Activated CD4-positive, alpha-beta T cell treated with anti-CD3 and anti-CD28 coated beads, Interleukin-2, Interleukin-4, amounts not matched to agents 100 ng/mL and 50 ng/mL, durations not matched to agents 16 hours and 8 hours (primary cell): ENCODE results near the gene ZFHX3.
"Not testable (repeated sequence)": the region's sequence is repeated elsewhere in the genome, so short reads cannot be mapped to it uniquely, and the experiment has no call there.

Experiments
- DNase-seq: peaks from one replicate; pipeline ENCODE4 v3.0.0-alpha.2; 2020; ENCODE audit warnings: low spot score

The ZFHX3 gene

DNA sequence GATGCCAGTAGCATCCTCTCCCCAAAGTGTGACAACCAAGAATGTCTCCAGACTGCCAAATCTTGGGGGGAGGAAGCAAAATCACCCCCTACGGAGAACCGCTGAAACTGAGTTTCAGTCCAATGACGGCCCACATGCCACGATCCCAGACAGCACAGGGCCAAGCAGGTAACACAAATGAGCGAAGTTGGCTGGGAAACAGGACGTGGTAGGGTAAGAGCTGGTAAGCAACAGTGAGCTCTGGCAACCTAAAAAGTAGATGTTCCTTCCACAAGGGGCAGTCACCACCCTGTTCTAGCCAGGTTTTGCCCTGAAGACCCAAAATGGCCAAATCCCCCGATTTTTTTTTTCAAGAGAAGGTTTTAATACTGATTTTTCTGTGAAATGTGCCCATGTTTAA is 25.4 kb downstream of the ZFHX3 start:
- no peak for DNase-seq

DNA sequence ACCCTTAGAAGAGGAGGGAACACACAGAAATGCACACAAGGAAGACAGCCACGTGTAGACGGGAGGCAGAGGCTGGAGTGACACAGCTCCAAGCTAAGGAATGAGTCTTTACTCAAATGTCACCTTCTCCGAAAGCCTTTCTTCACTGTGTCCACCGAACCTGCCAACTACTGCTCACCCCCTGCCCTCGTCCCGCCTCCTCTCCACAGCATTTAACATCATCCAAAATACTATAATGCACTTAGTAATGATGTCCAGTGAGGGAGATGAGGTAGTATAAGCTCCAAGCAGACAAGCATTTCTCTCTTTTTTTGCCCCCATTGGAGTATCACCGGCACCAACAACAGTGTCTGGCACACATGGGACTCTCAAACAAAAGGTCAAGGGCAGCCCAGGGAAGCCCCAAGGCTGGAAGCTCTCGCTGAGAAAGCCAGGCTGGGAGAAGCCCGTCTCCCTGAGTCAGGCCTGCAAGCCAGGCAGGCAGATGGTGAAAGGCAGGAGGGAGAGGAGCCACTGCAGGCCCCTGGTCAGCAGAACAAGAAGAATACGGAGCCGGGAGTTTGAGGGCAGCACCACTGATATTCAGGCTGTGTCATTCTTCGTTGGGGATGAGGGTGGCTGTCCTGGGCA is 25.9 kb downstream of the ZFHX3 start:
- DNase-seq: no peak

GRCh38 chr16:73020409-73020884 is 27.5 kb downstream of the ZFHX3 start:
- no peak for DNase-seq

GRCh38 chr16:73019457-73020362 is 28.2 kb downstream of the ZFHX3 start:
- no peak for DNase-seq

GRCh38 chr16:73018821-73019456 is 29.0 kb downstream of the ZFHX3 start:
- DNase-seq: no peak

DNA sequence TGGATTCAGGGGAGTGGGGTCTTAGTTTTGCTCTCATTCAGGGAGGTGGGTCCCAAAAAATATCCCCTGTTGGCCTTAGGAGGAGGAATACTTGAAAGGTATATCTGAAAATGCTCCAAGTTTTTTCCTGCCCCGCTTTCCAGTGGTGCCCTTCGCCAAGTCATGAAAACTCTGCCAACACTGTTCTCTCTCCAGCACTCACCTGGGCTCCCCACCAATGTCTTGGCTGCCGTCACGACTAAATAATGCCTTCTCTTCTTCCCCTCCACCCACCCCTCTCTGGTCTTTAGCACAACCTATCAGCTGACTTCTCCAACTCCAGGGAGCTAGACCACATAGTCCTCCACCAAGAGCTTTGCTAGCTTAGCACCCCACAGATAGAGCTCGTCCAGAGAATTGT is 30.6 kb downstream of the ZFHX3 start:
- DNase-seq: no peak

- no peak for DNase-seq
Measured at GRCh38 chr16:73016488-73016830, 31.5 kb downstream of the ZFHX3 start.

DNA sequence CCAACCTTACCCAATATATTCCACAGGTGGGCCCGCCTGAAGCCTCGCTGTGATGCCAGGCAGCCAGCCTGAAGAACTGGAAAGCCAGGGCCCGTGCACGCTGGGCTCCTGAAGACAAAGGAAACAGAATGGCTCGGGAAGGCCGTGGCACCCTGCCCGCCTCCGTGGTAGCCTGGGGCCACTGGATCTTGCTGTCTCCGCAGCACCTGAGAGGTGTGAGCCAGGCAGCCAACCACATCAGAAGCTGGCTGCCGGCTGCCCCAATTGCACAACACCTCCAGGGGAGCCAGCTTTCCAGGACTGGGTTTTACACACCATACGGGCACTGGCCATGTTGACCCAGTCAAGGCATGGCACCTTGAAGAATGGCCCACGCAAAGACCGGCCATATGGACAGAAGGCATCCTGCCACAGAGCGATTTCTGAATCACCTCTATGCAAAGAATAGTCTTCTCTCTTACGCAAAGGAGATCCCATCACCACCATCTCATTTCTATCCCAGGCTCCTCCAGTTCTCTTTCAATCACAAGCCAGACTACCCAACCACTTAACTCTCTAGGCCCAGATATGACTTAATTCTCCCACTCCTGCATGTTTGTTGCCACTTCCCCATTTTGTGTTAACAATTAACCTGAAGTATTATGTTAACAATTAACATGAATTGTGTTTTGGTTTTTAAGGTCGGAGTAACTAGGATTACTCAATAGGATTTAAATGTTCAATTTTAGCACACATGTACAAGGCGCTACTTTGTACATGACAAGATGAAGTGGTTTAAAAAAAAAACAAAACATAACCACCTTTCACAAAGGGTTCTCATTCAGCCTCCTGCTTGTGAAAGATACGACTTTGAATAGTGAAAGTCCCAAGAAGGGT is 32.1 kb downstream of the ZFHX3 start:
- DNase-seq: no peak

DNA sequence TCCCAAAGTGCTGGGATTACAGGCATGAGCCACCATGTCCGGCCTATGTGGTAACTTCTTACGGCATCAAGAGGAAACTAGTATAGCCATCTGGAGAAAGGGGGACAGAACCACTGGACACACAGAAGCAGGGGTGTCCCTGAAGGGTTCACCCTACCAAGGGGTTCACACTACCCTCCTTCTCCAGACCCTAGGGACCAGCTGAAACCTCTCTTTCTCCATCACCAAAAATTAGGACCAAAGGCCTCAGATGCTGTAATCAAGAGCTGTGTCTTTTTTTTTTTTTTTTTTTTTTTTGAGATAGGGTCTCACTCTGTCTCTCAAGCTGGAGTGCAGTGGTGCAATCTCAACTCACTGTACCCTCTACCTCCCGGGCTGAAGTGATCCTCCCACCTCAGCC is 33.2 kb downstream of the ZFHX3 start:
- DNase-seq: no peak

- DNase-seq: no peak
Measured at GRCh38 chr16:73013974-73014373, 34.0 kb downstream of the ZFHX3 start.

DNA sequence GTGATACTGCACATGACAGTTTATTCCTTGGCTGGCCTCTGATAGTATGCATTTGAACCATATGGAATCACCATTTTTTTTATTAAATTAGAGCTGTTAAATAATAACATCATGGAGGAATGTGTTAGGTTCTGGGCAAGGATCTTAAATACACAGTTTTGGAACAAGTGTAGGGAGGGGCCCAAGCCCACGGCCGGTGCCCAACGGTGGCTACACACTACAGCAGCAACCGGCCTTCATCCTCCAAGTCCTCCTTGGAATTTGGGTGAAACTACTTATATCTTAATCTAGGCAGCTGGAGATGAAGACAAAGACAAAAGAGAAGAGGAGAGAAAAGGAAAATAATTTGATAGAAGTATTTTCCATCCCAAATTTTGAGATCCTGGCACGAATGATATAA is 35.6 kb downstream of the ZFHX3 start:
- DNase-seq: no peak

- no peak for DNase-seq
Measured at GRCh38 chr16:73011926-73012325, 36.0 kb downstream of the ZFHX3 start.

GRCh38 chr16:73010150-73010676 is 37.7 kb downstream of the ZFHX3 start:
- no peak for DNase-seq

DNA sequence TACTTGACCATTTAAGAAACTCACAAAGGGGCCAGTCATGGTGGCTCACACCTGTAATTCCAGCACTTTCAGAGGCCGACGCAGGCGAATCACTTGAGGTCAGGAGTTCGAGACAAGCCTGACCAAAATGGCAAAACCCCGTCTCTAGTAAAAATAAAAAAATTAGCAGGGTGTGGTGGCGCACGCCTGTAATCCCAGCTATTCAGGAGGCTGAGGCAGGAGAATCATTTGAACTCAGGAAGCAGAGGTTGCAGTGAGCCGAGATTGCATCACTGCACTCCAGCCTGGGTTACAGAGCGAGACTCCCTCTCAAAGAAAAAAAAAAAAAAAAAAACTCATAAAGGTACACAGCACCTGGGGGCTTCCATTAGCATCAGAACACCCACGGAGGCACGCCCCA is 38.2 kb downstream of the ZFHX3 start:
- not testable (repeated sequence) for DNase-seq

GRCh38 chr16:73006026-73006425 is 41.9 kb downstream of the ZFHX3 start:
- no peak for DNase-seq

DNA sequence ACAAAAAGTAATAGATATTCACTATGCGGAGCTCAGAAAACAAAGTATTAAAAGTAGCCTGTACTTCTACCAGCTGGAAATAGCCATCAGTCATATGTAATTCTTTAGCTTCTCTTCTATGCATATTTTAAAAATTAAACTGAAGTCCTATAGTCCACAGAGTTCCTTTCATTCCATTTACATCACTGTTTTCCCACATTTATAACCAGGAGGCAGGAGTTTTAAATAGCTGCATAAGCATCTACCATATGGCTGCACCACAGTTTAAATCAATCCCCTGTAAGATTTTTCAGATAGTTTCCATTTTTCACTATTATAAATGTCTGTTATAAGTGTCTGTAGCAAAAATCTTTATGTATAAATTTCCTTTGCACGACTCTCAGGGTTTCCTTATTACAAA is 45.1 kb downstream of the ZFHX3 start:
- DNase-seq: no peak

DNA sequence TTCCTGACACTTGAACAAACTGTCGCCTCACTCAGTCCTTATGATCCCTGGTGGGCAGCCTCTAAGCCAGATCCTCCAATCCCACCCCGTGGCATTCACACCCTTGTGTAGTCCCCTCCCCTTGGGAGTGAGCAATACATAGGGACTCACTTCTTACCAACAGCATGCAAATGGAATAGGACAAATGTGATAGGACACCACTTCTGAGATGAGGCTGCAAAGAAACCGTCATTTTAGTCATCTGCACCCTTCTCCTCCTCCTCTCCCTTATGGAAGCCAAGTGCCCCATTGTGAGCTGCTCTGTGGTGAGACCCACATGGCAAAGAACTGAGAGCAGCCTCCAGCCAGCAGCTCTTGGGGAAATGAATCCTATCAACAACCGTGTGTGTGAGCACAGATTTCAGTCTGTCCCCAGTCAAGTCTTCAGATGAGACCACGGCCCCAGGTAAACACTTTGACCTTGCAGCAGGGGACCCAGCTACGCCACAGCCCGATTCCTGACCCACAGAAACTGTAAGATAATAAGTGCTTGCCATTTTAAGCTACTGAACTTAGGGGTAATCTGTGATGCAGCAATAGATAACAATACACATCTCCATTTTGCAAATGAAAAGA is 46.9 kb downstream of the ZFHX3 start:
- DNase-seq: no peak

GRCh38 chr16:73000020-73000906 is 47.7 kb downstream of the ZFHX3 start:
- no peak for DNase-seq

DNA sequence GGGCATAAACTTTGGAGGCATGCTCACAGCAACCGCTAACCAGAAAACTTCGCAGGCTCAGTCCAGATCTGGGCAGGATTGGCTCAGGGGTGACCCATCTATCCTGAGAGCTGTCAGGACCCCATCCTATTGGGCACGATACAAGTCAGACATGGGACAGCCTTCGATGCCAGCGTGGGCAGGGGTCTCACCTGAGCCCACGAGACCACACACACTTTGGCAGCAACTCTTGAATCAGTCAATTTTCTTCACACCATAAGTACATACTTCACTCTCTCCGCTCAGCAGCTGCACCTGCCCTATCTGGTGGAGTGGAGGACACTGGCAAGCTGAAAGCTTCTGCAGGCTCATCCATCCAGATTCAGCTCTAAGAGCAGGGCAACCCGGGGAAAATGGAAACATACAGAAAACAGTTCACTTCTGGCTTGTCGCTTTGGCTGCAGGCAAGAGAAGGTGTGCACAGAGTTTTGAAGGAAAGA is 48.3 kb downstream of the ZFHX3 start:
- DNase-seq: no peak

DNA sequence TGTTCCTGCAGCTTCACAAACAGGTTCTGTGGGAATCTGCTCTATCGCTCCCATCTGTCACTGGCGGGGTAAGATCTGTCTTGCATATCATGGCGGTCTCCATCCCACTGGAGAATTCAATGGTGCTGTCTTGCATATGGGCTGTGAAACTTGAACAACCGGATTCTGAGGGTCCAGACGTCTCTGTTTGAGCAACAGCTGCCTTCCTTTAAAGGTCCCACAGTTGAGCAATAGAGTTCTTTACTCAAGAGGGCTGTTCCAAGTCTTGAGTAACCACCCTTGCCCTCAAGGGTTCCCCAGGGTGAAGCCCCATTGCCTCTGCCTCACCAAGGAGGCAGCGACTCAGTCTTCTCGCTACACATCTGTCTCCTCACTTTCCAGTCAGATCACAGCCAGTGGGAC is 50.8 kb downstream of the ZFHX3 start:
- DNase-seq: no peak
